NCI-H345 treated with DMSO at 0.1 percent for 48 hours (cell line): ENCODE results near the gene TOLLIP.
"Not testable (repeated sequence)": the region's sequence is repeated elsewhere in the genome, so short reads cannot be mapped to it uniquely, and the experiment has no call there.

Experiments used
- DNase-seq: peaks from one replicate; lab custom pipeline; 2025; ENCODE audit not compliant: unreplicated experiment; lab: John Stamatoyannopoulos, UW

TOLLIP gene

GRCh38 chr11:1252371-1253102, 56.9 kb downstream of the TOLLIP start:
- no peak for DNase-seq

- no peak for DNase-seq
Observed at GRCh38 chr11:1251236-1251770, 58.1 kb downstream of the TOLLIP start.

- DNase-seq = not testable (repeated sequence)
Observed at GRCh38 chr11:1250411-1250810, 59.0 kb downstream of the TOLLIP start.

- not testable (repeated sequence) for DNase-seq
Observed at GRCh38 chr11:1248951-1249350, 60.5 kb downstream of the TOLLIP start.

- DNase-seq = not testable (repeated sequence)
Observed at GRCh38 chr11:1247026-1247425, 62.4 kb downstream of the TOLLIP start.

- DNase-seq = not testable (repeated sequence)
Observed at GRCh38 chr11:1246301-1246700, 63.1 kb downstream of the TOLLIP start.

- DNase-seq = not testable (repeated sequence)
Observed at GRCh38 chr11:1245717-1246116, 63.7 kb downstream of the TOLLIP start.

GRCh38 chr11:1244557-1244956, 64.9 kb downstream of the TOLLIP start:
- not testable (repeated sequence) for DNase-seq

GRCh38 chr11:1243521-1243920, 65.9 kb downstream of the TOLLIP start:
- DNase-seq = not testable (repeated sequence)

GRCh38 chr11:1242751-1243150, 66.7 kb downstream of the TOLLIP start:
- not testable (repeated sequence) for DNase-seq

- DNase-seq = no peak
Observed at GRCh38 chr11:1242289-1242688, 67.1 kb downstream of the TOLLIP start.

- DNase-seq = no peak
Observed at GRCh38 chr11:1241706-1242105, 67.7 kb downstream of the TOLLIP start.

- DNase-seq = no peak
Observed at GRCh38 chr11:1240771-1241170, 68.7 kb downstream of the TOLLIP start.

GRCh38 chr11:1239596-1240205, 69.7 kb downstream of the TOLLIP start:
- no peak for DNase-seq

GRCh38 chr11:1238767-1239595, 70.5 kb downstream of the TOLLIP start:
- no peak for DNase-seq

GRCh38 chr11:1237851-1238250, 71.6 kb downstream of the TOLLIP start:
- DNase-seq = no peak

- DNase-seq = no peak
Observed at GRCh38 chr11:1237128-1237580, 72.3 kb downstream of the TOLLIP start.

- no peak for DNase-seq
Observed at GRCh38 chr11:1236316-1237127, 72.9 kb downstream of the TOLLIP start.

GRCh38 chr11:1235901-1236315, 73.5 kb downstream of the TOLLIP start:
- DNase-seq = no peak

- no peak for DNase-seq
Observed at GRCh38 chr11:1235306-1235900, 74.0 kb downstream of the TOLLIP start.
